ENCODE measurements around the gene FKBP14. TPM values are rescaled to one million over a fixed set of nuclear protein-coding genes. Genes with fewer than 3 reads are reported as not detected.

FKBP14 gene
- polyA plus RNA-seq, 3 donors: 0.43 to 1.9 (median 1.1) TPM

DNA sequence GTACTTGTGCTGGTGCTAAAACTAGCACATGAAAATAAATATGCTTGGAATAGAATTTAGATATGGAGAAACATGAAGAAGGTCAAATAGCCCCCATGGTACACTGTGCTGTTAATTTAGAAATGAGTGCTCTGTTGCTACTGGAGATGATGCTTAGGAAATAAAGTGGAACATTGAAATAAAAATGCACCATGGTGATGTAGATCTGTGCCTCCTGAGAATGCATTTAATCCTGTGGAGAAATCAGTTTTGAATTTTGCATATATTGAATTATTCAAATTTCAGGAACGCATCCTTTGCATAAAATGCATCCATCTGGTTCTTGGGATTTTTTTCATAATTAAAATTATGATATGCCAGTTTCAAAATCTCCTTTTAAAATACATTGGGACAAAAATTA is 46.2 kb upstream of the FKBP14 start:
- H3K9me3 ChIP-seq (replicated peaks in 1 of 2; ENCODE audit: control insufficient read depth in 1 of 2, insufficient read depth in 1 of 2, low read length in 2 of 2): no peaks in the 10 kb centered on the region
- no peaks in the 10 kb centered on the region for H3K4me1 ChIP-seq (ENCODE audit: control insufficient read depth in 1 of 2, insufficient read depth in 2 of 2, low read length in 2 of 2)
- peaks cover 2 to 4% of the 10 kb centered on the region in 2 donors for H3K36me3 ChIP-seq (replicated peaks in 1 of 2; ENCODE audit: control insufficient read depth in 1 of 2, insufficient read depth in 2 of 2, low read length in 2 of 2)
- H3K79me2 ChIP-seq (ENCODE audit: insufficient read depth, low read length): no peaks in the 10 kb centered on the region
- H2AFZ ChIP-seq (ENCODE audit: insufficient read depth, low read depth, low read length, poor library complexity, severe bottlenecking): no peak overlapping the region
- no CpG with 5 or more reads among the region's 1 CpG for WGBS (ENCODE audit: insufficient coverage)
- H3K36me3 Mint-ChIP-seq: peaks cover 9 to 17% of the 10 kb centered on the region in 2 donors
- no peak overlapping the region for H3K27ac Mint-ChIP-seq
- H4K20me1 ChIP-seq (ENCODE audit: insufficient read depth, low read length): no peaks in the 10 kb centered on the region
- no peak for DNase-seq
- H3K4me2 ChIP-seq (replicated peaks; ENCODE audit: extremely low read depth, low read length, poor library complexity, severe bottlenecking): no peak overlapping the region
- no peaks in the 10 kb centered on the region for H3K9me3 Mint-ChIP-seq
- H3K4me3 ChIP-seq (replicated peaks in 1 of 3; ENCODE audit: low read depth in 2 of 3, low read length in 3 of 3): no peak overlapping the region
- H3K27me3 Mint-ChIP-seq (ENCODE audit: low read depth in 3 of 3): peaks cover 0 to under 1% (median 0%) of the 10 kb centered on the region in 3 donors
- no peaks in the 10 kb centered on the region for H3K4me1 Mint-ChIP-seq
- no peak overlapping the region for H3K4me3 Mint-ChIP-seq
- H3K27ac ChIP-seq (ENCODE audit: low read depth in 1 of 2, low read length in 2 of 2): no peak overlapping the region
- TF ChIP-seq CTCF (IDR thresholded peaks at IDR 0.05): no peak
- no peaks in the 10 kb centered on the region for H3K27me3 ChIP-seq (ENCODE audit: control insufficient read depth in 2 of 2, insufficient read depth in 2 of 2, low read length in 2 of 2)
- no peak overlapping the region for H3K9ac ChIP-seq (ENCODE audit: insufficient read depth, low read length, poor library complexity, severe bottlenecking)
- intact Hi-C loops (cut with micrococcal nuclease): no loop called here

- Histone ChIP-seq H2AFZ (ENCODE audit: insufficient read depth, low read depth, low read length, poor library complexity, severe bottlenecking) (no peak overlapping the region), H3K9me3 (replicated peaks in 1 of 2; ENCODE audit: control insufficient read depth in 1 of 2, insufficient read depth in 1 of 2, low read length in 2 of 2) (no peaks in the 10 kb centered on the region), H3K4me2 (replicated peaks; ENCODE audit: extremely low read depth, low read length, poor library complexity, severe bottlenecking) (no peak overlapping the region), H3K27ac (ENCODE audit: low read depth in 1 of 2, low read length in 2 of 2) (no peak overlapping the region), H3K4me3 (replicated peaks in 1 of 3; ENCODE audit: low read depth in 2 of 3, low read length in 3 of 3) (no peak overlapping the region), H3K9ac (ENCODE audit: insufficient read depth, low read length, poor library complexity, severe bottlenecking) (no peak overlapping the region), H4K20me1 (ENCODE audit: insufficient read depth, low read length) (no peaks in the 10 kb centered on the region), H3K36me3 (replicated peaks in 1 of 2; ENCODE audit: control insufficient read depth in 1 of 2, insufficient read depth in 2 of 2, low read length in 2 of 2) (peaks cover 2 to 4% of the 10 kb centered on the region in 2 donors), H3K79me2 (ENCODE audit: insufficient read depth, low read length) (no peaks in the 10 kb centered on the region), H3K4me1 (ENCODE audit: control insufficient read depth in 1 of 2, insufficient read depth in 2 of 2, low read length in 2 of 2) (no peaks in the 10 kb centered on the region), H3K27me3 (ENCODE audit: control insufficient read depth in 2 of 2, insufficient read depth in 2 of 2, low read length in 2 of 2) (no peaks in the 10 kb centered on the region)
- Mint-ChIP-seq H3K27ac (peak overlapping the region in 1 of 7 donors; percentile 52), H3K9me3 (no peaks in the 10 kb centered on the region), H3K36me3 (peaks cover 12 to 17% of the 10 kb centered on the region in 2 donors), H3K27me3 (ENCODE audit: low read depth in 3 of 3) (peaks cover 0 to 1% (median 0%) of the 10 kb centered on the region in 3 donors), H3K4me1 (no peaks in the 10 kb centered on the region), H3K4me3 (no peak overlapping the region)
- no peak for DNase-seq
- intact Hi-C loops (cut with micrococcal nuclease): no loop called here
- no peak for TF ChIP-seq CTCF (IDR thresholded peaks at IDR 0.05)
- no CpG with 5 or more reads among the region's 1 CpG for WGBS (ENCODE audit: insufficient coverage)
Measured at GRCh38 chr7:30070052-30070451, 43.5 kb upstream of the FKBP14 start.
